ENCODE results near the gene UBE2L3. TPM values are rescaled to one million over a fixed set of nuclear protein-coding genes. Genes with fewer than 3 reads are reported as not detected.

The UBE2L3 gene
- polyA plus RNA-seq, 1 donor: 40.5 TPM

Other genes starting within 250 kb of the UBE2L3 start
- not detected for gene RIMBP3B, start 184.0 kb upstream of the UBE2L3 start, polyA plus RNA-seq (ENCODE audit: insufficient read length)
- gene HIC2, start 150.3 kb upstream of the UBE2L3 start, polyA plus RNA-seq (ENCODE audit: insufficient read length): 5.6 TPM
- gene TMEM191C, start 100.3 kb upstream of the UBE2L3 start, polyA plus RNA-seq (ENCODE audit: insufficient read length): 0.59 TPM
- 0.41 TPM for gene RIMBP3C, start 16.3 kb upstream of the UBE2L3 start, polyA plus RNA-seq (ENCODE audit: insufficient read length)
- gene YDJC, start 62.3 kb downstream of the UBE2L3 start, polyA plus RNA-seq (ENCODE audit: insufficient read length): 4.1 TPM
- gene CCDC116, start 65.0 kb downstream of the UBE2L3 start, polyA plus RNA-seq (ENCODE audit: insufficient read length): 0.45 TPM
- 7.2 TPM for gene SDF2L1, start 74.6 kb downstream of the UBE2L3 start, polyA plus RNA-seq (ENCODE audit: insufficient read length)
- gene PPIL2, start 98.3 kb downstream of the UBE2L3 start, polyA plus RNA-seq (ENCODE audit: insufficient read length): 34.4 TPM
- gene YPEL1, start 168.1 kb downstream of the UBE2L3 start, polyA plus RNA-seq (ENCODE audit: insufficient read length): 26.8 TPM